BLaER1 treated with 17β-estradiol and CSF1 and Interleukin-3, amounts not matched to agents 10 nM and 100 nM (cell line): Measurements from ENCODE around the gene NPFFR1.

ENCODE experiments used
- H3K27ac ChIP-seq, 11 experiments: shearing (Covaris generic); formaldehyde crosslinking; 2 replicates each; pipeline ENCODE4 v1.8.1; 2022
- H3K27me3 ChIP-seq, 11 experiments: shearing (Covaris generic); formaldehyde crosslinking; 2 replicates each; pipeline ENCODE4 v1.8.1; 2022
- H3K36me3 ChIP-seq, 11 experiments: shearing (Covaris generic); formaldehyde crosslinking; 2 replicates each; pipeline ENCODE4 v1.8.1; 2022
- H3K4me1 ChIP-seq, 10 experiments: shearing (Covaris generic); formaldehyde crosslinking; 2 replicates each; pipeline ENCODE4 v1.8.1; 2022
- H3K4me2 ChIP-seq, 11 experiments: shearing (Covaris generic); formaldehyde crosslinking; 2 replicates each; pipeline ENCODE4 v1.8.1; 2022
- H3K4me3 ChIP-seq, 10 experiments: shearing (Covaris generic); formaldehyde crosslinking; 2 replicates each; pipeline ENCODE4 v1.8.1; 2022
- H3K9ac ChIP-seq, 11 experiments: shearing (Covaris generic); formaldehyde crosslinking; 2 replicates each; pipeline ENCODE4 v1.8.1; 2022
- H3K9me3 ChIP-seq, 11 experiments: shearing (Covaris generic); formaldehyde crosslinking; replicated peaks in 1 of 11; 2 replicates each; pipeline ENCODE4 v1.8.1; 2022
- H4K20me1 ChIP-seq, 11 experiments: shearing (Covaris generic); formaldehyde crosslinking; 2 replicates each; pipeline ENCODE4 v1.8.1; 2022
- Cebpa-rat ChIP-seq, 11 experiments: shearing (Covaris generic); IDR thresholded peaks; 2 replicates each; pipeline ENCODE4 v1.8.1; 2022

Gene NPFFR1

DNA sequence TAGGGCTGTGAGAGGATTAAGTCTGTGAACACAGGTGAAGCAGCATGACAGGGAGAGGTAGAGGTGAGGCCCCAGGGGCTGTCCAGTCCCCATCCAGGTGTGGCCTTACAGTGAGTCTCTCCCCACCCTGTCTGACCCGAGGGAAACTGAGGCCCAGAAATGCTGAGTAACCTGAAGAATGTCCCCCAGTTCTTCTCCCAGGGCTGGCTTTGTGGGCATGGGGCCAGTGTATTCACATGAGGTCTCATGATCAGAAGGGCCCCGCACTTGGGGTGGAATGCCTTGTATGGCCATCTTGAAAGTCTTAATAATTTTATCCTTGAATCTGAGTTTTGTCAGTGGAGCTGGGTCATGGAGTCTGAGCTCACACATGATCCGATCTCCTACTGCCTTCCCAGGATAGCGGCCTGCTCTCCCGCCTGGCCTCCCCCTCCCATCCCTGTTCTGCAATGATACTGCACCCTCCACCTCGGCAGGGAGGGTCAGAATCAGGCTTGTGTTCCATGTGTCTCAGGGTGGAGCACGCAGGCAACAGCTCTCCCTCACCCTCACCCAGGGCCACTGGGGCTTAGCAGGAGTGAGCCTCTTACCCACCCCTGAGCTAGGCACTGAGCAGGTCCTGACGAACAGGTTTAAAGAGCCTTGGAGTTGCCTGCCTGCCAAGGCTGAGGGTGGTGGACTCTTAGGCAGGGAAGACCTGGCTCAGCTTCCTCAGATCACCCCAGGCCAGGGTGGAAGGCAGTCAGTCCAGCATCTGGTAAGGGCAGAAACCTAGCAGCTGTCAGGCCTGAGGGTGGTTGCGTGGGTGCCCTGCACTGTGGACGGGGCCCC, 41.4 kb upstream of the NPFFR1 start:
- Histone ChIP-seq H4K20me1 (peaks cover 5 to 99% (median 76%) of the 10 kb centered on the region in 11 experiments; a peak in 21 of 22 replicates), H3K36me3 (no peaks in the 10 kb centered on the region), H3K9ac (no peak overlapping the region), H3K4me3 (no peak overlapping the region), H3K9me3 (no peaks in the 10 kb centered on the region), H3K4me2 (peak overlapping the region; percentile 8 to 97 (median 79); a peak in 20 of 22 replicates), H3K27me3 (peaks cover 13 to 100% (median 41%) of the 10 kb centered on the region in 11 experiments; a peak in 21 of 22 replicates), H3K27ac (no peak overlapping the region), H3K4me1 (peaks cover 24 to 47% (median 39%) of the 10 kb centered on the region in 10 experiments)
- no peak for TF ChIP-seq Cebpa-rat (IDR thresholded peaks at IDR 0.05)

DNA sequence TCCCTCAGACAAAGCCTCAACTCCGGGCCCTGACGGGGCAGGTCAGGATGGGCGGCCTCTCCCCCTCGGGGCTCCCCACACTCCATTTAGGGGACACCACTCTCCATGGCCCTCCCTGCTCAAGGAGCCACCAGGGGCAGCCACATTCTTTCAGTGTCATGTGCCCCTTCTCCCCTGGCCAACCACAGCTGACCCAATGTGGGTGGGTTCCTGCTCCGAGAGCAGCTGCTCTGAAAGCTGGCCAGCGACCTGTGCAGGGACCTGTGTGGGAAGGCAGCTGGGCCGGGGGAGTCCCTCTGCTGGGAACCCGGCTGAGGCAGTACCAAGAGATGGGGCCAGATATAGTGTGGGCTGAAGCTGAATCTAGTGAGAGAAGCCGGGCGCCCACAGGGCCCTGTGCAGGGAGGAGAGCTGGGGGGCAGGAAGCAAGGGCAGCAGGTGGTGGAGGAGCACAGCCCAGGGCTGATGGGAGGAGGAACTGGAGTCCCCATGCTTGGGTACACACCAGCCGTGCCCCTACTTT, 40.6 kb upstream of the NPFFR1 start:
- Histone ChIP-seq H3K27me3 (peaks cover 5 to 100% (median 33%) of the 10 kb centered on the region in 11 experiments; a peak in 20 of 22 replicates), H3K27ac (peak overlapping the region in 1 of 11 experiments; percentile 27; a peak in 2 of 22 replicates), H3K9ac (peak overlapping the region in 3 of 11 experiments; percentile 23 to 48 (median 37); a peak in 3 of 22 replicates), H3K4me3 (peak overlapping the region in 2 of 10 experiments; percentile 1 to 5; a peak in 2 of 20 replicates), H4K20me1 (peaks cover 5 to 98% (median 69%) of the 10 kb centered on the region in 11 experiments; a peak in 21 of 22 replicates), H3K36me3 (no peaks in the 10 kb centered on the region), H3K4me2 (peak overlapping the region; percentile 8 to 97 (median 79); a peak in 21 of 22 replicates), H3K9me3 (no peaks in the 10 kb centered on the region), H3K4me1 (peaks cover 24 to 47% (median 38%) of the 10 kb centered on the region in 10 experiments)
- TF ChIP-seq Cebpa-rat (IDR thresholded peaks at IDR 0.05), result no peak

DNA sequence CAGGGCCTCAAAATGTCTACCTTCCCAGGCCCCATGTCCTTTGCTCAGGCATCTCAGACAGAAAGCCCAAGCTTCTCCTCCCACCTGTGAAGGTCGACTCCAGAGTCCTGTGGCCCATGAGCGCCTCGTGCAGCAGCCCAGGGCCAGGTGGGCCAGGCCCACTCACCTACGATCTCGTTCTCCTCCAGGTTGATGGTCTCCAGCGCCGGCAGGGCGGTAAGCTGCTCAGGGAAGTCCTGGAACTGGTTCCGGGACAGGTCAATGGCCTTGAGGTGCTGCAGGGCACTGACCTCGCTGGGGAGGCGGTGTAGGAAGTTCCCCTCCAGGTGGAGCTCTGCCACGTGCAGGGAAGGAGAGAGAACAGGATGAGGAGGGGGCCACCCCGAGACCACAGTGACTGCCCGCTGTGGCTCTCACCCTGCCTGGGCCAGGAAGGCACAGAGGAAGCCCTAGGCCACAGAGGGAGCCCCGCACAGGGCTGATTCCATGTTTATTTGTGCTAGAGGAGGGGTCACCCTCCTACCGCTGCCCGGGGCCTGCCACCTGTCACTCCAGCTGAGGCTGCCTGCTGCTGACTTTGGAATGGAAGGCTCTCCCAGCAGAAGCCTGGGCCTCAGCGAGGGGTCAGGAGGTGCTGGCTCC, 40.0 kb upstream of the NPFFR1 start:
- no peaks in the 10 kb centered on the region for H3K9me3 ChIP-seq
- peak overlapping the region in 2 of 11 experiments; percentile 12 to 27; a peak in 3 of 22 replicates for H3K27ac ChIP-seq
- H3K27me3 ChIP-seq, result peaks cover 0 to 100% (median 28%) of the 10 kb centered on the region in 11 experiments; a peak in 18 of 22 replicates
- H3K4me3 ChIP-seq, result peak overlapping the region in 2 of 10 experiments; percentile 1 to 5; a peak in 2 of 20 replicates
- no peak for TF ChIP-seq Cebpa-rat (IDR thresholded peaks at IDR 0.05)
- H3K4me1 ChIP-seq, result peaks cover 24 to 47% (median 38%) of the 10 kb centered on the region in 10 experiments
- peak overlapping the region; percentile 31 to 97 (median 79) for H3K4me2 ChIP-seq
- H3K36me3 ChIP-seq, result no peaks in the 10 kb centered on the region
- H4K20me1 ChIP-seq, result peaks cover 5 to 98% (median 64%) of the 10 kb centered on the region in 11 experiments; a peak in 21 of 22 replicates
- peak overlapping the region in 3 of 11 experiments; percentile 23 to 48 (median 37); a peak in 4 of 22 replicates for H3K9ac ChIP-seq

DNA sequence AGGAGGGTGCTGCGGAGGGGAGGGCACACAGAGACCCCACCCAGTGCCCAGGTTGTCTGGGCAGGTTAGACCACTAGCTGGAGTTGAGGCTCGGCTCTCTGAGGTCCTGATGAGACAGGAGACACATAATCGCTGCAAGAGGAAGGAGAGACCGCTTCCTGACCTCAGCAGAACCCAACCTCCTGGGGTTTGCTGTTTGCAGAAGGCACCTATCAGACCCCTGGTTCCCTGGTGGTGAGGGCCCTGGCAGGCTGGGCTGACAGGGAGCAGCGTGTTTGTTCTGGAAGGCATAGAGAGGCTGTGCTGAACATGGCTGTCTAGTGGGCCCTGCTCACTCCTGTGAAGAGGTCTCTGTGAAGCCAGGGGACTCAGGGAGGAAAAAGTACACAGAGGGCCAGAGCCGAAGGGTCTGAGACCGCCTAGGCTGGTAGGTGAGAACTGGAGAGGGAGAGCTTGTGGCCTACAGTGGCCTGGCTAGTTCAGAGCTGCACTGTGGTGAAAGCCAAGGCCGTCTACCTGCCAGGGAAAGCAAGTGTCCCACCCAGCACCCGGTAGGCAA, 39.4 kb upstream of the NPFFR1 start:
- no peak overlapping the region; a peak in 1 of 20 replicates for H3K4me3 ChIP-seq
- TF ChIP-seq Cebpa-rat (IDR thresholded peaks at IDR 0.05), result no peak
- peak overlapping the region; percentile 31 to 97 (median 79); a peak in 21 of 22 replicates for H3K4me2 ChIP-seq
- H3K36me3 ChIP-seq, result no peaks in the 10 kb centered on the region
- H3K9me3 ChIP-seq, result no peaks in the 10 kb centered on the region
- H3K27ac ChIP-seq, result peak overlapping the region in 2 of 11 experiments; percentile 12 to 27; a peak in 3 of 22 replicates
- peaks cover 5 to 97% (median 58%) of the 10 kb centered on the region in 11 experiments; a peak in 21 of 22 replicates for H4K20me1 ChIP-seq
- peak overlapping the region in 3 of 11 experiments; percentile 23 to 41 (median 37); a peak in 4 of 22 replicates for H3K9ac ChIP-seq
- H3K27me3 ChIP-seq, result peaks cover 0 to 100% (median 22%) of the 10 kb centered on the region in 11 experiments; a peak in 13 of 22 replicates
- peaks cover 24 to 50% (median 40%) of the 10 kb centered on the region in 10 experiments for H3K4me1 ChIP-seq

DNA sequence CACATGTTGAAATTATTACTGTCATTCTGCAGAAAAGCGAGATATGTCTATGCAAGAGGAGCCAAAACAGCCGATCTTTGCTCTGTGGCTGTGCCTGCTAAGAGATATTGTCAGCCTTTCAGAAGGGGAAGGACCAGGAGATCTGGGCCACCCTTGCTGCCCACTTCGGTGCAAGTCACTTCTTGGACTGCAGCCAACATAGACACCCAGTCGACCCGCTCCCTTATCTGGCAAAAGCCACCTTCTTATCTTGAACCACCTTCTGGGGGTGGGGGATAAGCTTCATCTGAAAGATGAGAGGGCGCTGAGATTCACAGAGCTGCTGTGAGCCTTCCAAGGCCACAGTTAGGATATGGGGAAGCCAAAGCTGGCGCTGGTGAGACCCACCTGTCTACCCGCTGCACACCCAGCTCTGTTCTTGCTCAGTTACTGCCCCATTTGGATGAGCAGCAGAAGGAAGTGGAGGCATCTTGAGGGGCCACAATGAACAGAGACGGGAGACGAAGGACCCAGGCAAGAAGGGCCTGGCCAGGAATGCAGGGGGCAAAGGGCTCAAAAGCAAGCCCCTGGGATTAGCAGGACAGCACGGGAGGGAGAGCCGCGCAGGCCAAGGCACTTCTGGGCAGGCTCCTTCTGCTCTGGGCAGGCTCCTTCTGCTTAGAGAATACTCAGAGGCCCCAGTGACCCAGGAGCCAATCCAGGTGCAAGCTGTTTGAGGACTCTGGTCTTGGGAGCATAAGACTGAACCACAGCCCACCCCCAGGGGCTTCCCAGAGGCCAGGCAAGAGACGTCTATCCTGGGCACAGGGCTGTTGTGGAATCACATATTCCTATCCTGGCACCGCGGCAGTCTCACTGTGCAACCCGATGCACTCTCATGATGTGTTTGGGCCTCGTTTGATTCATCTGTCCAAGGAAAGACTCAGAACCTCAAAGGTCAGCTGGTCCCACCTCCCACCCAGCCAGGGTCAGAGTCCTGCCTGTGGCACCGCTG, 38.4 kb upstream of the NPFFR1 start:
- no peak for TF ChIP-seq Cebpa-rat (IDR thresholded peaks at IDR 0.05)
- Histone ChIP-seq H3K9ac (no peak overlapping the region), H3K27me3 (peaks cover 0 to 100% (median 11%) of the 10 kb centered on the region in 11 experiments; a peak in 12 of 22 replicates), H3K27ac (no peak overlapping the region), H4K20me1 (peaks cover 5 to 97% (median 53%) of the 10 kb centered on the region in 11 experiments; a peak in 21 of 22 replicates), H3K4me2 (peak overlapping the region in 7 of 11 experiments; percentile 72 to 97 (median 89); a peak in 13 of 22 replicates), H3K36me3 (no peaks in the 10 kb centered on the region), H3K9me3 (no peaks in the 10 kb centered on the region), H3K4me1 (peaks cover 32 to 60% (median 50%) of the 10 kb centered on the region in 10 experiments), H3K4me3 (no peak overlapping the region)

DNA sequence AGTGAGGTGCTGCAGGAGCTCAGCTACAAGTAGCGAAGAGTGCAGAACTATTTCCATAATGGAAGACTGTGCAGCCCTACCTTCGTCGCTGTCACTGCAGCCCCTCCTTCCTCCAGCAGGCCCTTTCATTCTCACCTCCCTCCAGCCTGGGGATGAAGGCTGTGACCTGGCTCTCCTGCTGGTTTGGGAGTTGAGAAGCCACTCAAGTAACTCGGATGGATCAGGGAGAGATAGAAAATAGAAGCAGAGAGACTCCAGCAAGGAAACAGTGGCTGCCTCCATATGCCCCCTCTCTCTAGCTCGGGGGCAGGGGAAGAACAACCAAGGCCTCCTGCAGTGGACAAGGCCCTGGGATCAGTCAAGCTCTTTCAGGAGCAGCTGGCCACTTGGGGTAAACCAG, 37.4 kb upstream of the NPFFR1 start:
- no peak overlapping the region for H3K4me3 ChIP-seq
- peaks cover 37 to 67% (median 60%) of the 10 kb centered on the region in 10 experiments for H3K4me1 ChIP-seq
- no peaks in the 10 kb centered on the region for H3K9me3 ChIP-seq
- H3K36me3 ChIP-seq, result no peaks in the 10 kb centered on the region
- no peak overlapping the region; a peak in 1 of 22 replicates for H3K4me2 ChIP-seq
- peaks cover 5 to 97% (median 60%) of the 10 kb centered on the region in 11 experiments; a peak in 21 of 22 replicates for H4K20me1 ChIP-seq
- H3K27me3 ChIP-seq, result peaks cover 0 to 100% (median 7%) of the 10 kb centered on the region in 11 experiments; a peak in 12 of 22 replicates
- H3K9ac ChIP-seq, result no peak overlapping the region
- H3K27ac ChIP-seq, result no peak overlapping the region
- TF ChIP-seq Cebpa-rat (IDR thresholded peaks at IDR 0.05), result no peak

DNA sequence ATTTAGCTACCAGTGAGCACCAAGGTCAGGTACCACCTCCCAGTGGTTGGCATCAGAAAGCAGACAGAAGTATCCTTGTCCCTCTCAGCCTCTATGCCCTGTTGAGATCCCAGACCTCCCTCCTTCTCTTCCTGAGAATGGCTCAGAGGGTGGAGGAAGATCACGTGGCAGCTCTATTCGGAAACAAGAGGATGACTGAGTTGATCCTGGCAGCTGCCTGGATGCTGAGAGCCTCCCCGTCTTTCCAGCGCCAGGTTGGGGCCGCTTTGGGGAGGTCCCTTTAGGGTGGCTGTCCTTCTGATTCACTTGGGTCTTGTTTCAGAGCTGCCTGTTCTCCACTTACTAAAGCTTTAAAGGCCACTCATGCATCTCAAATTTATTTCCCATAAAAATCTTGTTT, 36.9 kb upstream of the NPFFR1 start:
- no peak overlapping the region for H3K4me2 ChIP-seq
- no peak overlapping the region for H3K4me3 ChIP-seq
- no peaks in the 10 kb centered on the region for H3K36me3 ChIP-seq
- no peak overlapping the region for H3K27ac ChIP-seq
- H3K4me1 ChIP-seq, result peaks cover 38 to 67% (median 64%) of the 10 kb centered on the region in 10 experiments
- peaks cover 5 to 96% (median 56%) of the 10 kb centered on the region in 11 experiments; a peak in 21 of 22 replicates for H4K20me1 ChIP-seq
- H3K9me3 ChIP-seq, result no peaks in the 10 kb centered on the region
- no peak for TF ChIP-seq Cebpa-rat (IDR thresholded peaks at IDR 0.05)
- no peak overlapping the region for H3K9ac ChIP-seq
- peaks cover 0 to 100% (median 2%) of the 10 kb centered on the region in 11 experiments; a peak in 11 of 22 replicates for H3K27me3 ChIP-seq
